DMS79 (cell line): ENCODE results near the gene SYCP2L.
"Not testable (repeated sequence)": the region's sequence is repeated elsewhere in the genome, so short reads cannot be mapped to it uniquely, and the experiment has no call there.

Experiments used
- DNase-seq: peaks from one replicate; lab custom pipeline; 2025; lab: John Stamatoyannopoulos, UW

The SYCP2L gene

DNA sequence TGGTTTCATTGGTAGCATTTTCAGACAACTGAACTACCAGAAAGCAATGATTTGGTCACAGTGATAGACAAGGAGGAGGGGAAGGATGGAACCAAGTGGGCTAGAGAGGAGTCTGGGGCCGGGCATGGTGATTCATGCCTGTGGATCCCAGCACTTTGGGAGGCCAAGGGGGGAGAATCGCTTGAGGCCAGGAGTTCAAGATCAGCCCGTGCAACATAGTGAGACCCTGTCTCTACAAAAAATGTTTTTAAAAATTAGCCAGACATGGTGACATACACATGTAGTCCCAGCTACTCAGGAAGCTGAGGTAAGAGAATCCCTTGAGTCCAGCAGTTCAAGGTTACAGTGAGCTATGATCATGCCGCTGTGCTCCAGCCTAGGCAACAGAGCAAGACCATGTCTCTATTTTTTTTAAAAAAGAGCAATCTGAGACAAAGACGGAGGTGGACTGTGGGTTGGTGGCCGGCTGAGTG lies 70.6 kb downstream of the SYCP2L start:
- no peak for DNase-seq

- DNase-seq: no peak
These were observed 73.3 kb downstream of the SYCP2L start for GRCh38 chr6:10960171-10960570.

DNA sequence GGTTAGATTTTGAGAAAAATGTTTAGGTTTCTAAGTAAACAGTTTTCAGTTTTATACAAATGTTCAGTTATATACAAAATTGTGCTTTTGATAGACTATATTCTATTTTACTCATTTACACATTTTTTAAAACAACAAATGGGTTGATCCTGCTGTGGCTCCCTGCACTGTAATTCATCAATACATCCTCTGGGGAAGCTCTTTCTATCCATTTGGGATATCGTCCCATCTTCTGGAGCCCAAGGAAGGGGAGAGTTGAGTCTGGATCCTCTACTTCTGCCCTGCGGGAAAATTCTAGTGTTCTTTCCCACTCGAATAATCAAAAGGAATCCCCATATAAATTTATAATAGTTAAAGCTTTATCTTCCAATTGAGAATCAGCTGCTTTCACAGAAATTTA lies 75.0 kb downstream of the SYCP2L start:
- DNase-seq: no peak

- no peak for DNase-seq
These were observed 75.8 kb downstream of the SYCP2L start for GRCh38 chr6:10962673-10963072.

DNA sequence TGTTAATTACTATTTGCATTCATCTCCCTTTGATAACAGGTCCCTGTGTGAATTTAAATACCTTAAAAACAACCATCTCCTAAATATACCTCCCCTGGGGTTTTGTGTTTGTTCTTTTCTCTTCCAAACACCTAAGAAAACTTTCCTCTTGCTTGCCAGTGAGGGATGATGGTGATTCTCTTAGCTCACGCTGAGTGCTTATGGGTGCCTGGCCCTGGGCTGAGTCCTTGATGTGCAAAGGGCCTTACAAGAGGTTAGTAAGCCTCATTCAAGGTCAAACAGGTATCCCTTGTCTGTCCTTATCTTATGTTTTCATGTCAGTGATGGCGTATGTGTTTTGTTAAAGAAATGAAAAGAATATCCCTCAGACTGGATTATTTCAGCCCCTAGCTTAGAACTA lies 76.3 kb downstream of the SYCP2L start:
- DNase-seq: no peak

- no peak for DNase-seq
These were observed 77.8 kb downstream of the SYCP2L start for GRCh38 chr6:10964684-10965083.

DNA sequence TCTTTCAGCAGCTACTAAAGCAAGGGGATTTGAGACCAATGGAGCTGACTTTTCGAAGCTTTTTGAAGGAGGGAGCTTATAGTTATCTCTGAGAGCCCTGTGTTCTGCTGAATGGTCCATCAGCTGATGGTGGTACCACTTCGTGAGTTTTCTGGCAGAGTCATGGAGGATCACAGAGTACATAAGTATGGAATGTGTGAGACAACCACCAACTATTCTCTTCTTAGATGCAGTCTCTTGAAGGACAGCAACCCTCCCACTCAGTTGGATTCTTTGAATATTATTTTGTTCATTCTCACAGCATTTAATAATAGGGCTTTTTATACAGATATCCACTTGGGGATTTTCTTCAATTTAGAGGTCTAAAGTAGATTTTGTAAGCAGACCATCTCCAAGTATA lies 81.9 kb downstream of the SYCP2L start:
- DNase-seq: no peak

- DNase-seq: no peak
These were observed 83.9 kb downstream of the SYCP2L start for GRCh38 chr6:10970731-10971130.

- DNase-seq: no peak
These were observed 85.3 kb downstream of the SYCP2L start for GRCh38 chr6:10972196-10972595.

DNA sequence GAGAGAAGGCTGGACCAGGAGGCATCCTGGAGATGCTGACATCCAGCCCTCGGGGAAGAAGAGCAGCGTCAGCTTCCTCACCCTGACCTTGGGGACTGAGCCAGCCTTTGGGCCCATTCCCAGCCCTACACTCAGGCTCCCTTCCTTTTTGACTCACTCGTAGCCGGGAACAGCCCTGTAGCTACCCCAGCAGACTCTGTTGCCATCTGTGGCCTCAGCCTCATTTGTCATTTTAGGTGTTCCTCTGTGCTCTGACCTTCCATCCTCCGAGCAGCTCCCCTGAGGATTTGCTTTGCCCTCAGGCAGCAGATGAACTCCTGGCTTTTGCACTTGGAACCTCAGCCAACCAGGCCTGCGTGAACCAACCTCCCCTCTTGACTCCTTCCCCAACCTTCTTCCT lies 89.7 kb downstream of the SYCP2L start:
- DNase-seq: no peak

DNA sequence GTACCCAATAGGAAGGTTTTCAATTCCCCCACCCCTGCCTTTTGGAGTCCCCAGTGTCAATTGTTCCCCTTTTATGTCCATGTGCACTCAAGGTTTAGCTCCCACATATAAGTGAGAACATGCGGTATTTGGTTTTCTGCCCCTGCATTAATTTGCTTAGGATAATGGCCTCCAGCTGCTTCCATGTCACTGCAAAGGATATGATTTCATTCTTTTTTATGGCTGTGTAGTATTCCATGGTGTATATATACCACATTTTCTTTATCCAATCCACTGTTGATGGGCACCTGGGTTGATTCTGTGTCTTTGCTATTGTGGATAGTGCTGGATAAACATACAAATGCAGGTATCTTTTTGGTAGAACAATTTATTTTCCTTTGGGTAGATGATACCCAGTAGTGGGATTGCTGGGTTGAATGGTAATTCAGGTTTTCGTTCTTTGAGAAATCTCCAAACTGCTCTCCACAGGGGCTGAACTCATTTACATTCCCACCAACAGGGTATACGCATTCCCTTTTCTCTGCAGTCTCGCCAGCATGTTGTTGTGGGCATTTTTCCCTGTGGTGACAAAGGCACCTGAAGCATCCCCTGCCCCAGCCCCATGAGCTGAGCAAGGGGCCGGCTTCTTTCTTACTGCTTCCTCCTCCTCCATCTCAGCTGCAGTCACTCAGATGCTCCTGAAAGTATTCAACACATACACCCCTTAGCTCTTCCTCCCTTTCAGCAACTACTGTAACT lies 90.5 kb downstream of the SYCP2L start:
- DNase-seq: no peak

GRCh38 chr6:10979603-10980002 lies 92.8 kb downstream of the SYCP2L start:
- no peak for DNase-seq

- DNase-seq: no peak
These were observed 94.6 kb downstream of the SYCP2L start for GRCh38 chr6:10981409-10981808.

DNA sequence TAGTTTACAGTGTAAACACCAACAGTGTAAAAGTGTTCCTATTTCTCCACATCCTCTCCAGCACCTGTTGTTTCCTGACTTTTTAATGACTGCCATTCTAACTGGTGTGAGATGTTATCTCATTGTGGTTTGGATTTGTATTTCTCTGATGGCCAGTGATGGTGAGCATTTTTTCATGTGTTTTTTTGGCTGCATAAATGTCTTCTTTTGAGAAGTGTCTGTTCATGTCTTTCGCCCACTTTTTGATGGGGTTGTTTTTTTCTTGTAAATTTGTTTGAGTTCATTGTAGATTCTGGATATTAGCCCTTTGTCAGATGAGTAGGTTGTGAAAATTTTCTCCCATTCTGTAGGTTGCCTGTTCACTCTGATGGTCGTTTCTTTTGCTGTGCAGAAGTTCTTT lies 98.1 kb downstream of the SYCP2L start:
- not testable (repeated sequence) for DNase-seq

DNA sequence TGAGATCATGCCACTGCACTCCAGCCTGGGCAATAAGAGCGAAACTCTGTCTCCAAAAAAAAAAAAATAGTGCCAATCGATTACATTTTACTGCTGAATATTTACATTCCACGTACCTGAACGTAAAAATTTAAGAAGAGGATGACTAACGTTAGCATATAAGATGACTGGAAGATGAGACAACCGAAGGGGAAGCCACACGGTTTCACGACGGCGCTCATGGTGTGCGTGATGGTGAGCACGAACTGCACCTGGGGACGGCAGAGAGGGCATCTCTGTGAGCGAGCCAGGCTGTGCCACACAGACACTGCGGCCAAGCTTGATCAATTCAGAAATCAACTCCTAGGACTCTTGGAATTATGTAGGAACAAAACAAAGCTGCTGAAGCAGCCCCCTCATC lies 102.7 kb downstream of the SYCP2L start:
- no peak for DNase-seq

- no peak for DNase-seq
These were observed 104.3 kb downstream of the SYCP2L start for GRCh38 chr6:10991115-10991514.

DNA sequence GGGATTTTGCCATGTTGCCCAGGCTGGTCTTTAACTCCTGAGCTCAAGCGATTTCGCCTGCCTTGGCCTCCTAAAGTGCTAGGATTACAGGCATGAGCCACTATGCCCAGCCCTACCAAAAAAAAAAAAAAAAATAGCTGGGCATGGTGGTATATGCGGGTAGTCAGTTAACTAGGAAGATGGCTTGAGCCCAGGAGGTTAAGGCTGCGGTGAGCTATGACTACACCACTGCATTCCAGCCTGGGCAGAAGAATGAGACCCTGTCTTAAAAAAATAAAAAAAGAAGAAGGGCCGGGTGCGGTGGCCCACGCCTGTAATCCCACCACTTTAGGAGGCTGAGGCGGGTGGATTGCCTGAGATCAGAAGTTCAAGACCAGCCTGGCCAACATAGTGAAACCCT lies 107.0 kb downstream of the SYCP2L start:
- no peak for DNase-seq

DNA sequence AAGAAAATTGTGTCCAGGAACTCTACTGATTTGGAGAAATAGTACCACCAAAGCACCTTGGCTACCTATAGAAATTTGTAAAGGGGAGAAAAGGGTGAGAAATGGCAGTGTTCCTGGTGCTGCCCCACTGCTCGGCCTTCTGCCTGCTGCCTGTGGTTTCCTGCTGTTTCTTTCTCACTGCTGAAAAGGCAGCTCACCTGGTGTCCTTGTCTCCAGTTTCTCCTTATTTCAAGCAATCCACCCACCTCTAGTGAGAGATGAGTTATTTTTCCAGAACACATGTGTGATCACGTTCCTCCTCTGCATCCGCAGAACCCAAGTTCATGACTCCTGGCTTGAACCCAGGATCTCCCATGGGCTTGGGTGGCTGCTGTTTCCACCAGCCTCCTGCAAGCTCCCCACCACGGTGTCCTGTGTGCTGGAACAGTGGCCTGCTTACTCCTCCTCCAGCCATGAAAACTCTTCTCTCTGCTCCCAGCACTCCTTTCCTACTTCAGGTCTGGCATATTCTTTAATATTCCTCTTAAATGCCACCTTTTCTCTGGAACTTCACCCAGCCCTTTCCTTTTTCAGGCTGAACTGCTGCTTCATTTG lies 108.4 kb downstream of the SYCP2L start:
- no peak for DNase-seq

DNA sequence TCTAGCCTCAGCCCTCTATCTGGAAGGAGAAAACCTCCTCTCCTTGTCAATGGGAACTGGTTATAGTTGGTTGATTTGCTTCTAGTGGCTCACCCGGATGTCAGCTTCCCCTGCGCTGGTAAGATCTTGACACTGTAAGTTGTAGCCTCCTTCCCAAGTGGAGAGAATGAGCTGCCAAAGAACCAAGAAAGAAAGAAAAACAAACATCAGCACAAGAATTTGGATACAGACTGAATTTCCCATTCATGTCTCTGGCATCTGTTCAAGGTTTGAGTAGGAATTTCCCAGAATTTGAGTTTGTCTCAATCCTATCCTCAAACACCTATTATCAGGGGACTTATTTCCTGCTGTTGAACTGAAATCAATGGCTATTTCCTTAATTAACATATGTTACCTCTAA lies 113.1 kb downstream of the SYCP2L start:
- DNase-seq: no peak

GRCh38 chr6:11002176-11002575 lies 115.3 kb downstream of the SYCP2L start:
- DNase-seq: no peak

DNA sequence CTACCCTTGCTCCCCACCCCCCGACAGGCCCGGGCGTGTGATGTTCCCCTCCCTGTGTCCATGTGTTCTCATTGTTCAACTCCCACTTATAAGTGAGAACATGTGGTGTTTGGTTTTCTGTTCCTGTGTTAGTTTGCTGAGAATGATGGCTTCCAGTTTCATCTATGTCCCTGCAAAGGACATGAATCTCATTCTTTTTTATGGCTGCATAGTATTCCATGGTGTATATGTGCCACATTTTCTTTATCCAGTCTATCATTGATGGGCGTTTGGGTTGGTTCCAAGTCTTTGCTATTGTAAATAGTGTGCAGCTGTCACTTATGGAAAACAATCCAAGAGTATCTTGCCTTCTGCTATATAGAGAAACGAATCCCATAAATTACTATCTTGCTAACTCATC lies 116.4 kb downstream of the SYCP2L start:
- DNase-seq: not testable (repeated sequence)

DNA sequence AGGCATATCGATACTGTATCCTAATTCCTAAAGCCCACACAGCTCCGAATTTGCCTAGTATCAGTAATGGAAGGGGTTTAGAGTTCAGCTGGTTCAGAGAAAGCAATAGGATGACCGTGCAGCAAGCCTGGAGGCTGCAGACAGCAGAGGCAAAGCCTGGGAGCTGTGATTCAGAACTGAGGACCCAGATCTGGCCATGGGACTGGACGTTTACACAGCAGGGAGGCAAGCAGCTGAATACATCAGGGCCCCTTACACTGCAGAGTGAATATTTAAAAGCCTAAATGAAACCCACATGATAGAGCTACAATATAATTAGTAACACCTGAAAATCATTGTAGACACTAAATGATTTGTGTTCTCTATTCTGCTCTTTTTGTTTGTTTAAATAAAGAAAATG lies 119.2 kb downstream of the SYCP2L start:
- DNase-seq: no peak

GRCh38 chr6:11007715-11008608 lies 121.1 kb downstream of the SYCP2L start:
- no peak for DNase-seq
